Measurements from ENCODE around the gene C1QTNF12. TPM values are rescaled to one million over a fixed set of nuclear protein-coding genes. Genes with fewer than 3 reads are reported as not detected.

The C1QTNF12 gene
- total and polyA plus RNA-seq, 7 donors = 1.9 to 28.7 (median 17.6) TPM; not detected in 2

DNA sequence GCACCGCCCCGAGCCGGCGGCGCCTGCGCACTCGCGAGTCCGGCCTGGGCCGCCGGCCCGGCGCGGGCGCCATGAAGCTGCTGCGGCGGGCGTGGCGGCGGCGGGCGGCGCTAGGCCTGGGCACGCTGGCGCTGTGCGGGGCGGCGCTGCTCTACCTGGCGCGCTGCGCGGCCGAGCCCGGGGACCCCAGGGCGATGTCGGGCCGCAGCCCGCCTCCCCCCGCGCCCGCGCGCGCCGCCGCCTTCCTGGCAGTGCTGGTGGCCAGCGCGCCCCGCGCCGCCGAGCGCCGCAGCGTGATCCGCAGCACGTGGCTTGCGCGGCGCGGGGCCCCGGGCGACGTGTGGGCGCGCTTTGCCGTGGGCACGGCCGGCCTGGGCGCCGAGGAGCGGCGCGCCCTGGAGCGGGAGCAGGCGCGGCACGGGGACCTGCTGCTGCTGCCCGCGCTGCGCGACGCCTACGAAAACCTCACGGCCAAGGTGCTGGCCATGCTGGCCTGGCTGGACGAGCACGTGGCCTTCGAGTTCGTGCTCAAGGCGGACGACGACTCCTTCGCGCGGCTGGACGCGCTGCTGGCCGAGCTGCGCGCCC is 14.2 kb downstream of the C1QTNF12 start, which contains the start of gene B3GALT6:
B3GALT6 (plus strand) TSS at position 30 of the 588 bp plus-strand sequence; CDS start at position 72, 42 bp downstream.
- H3K27ac ChIP-seq = peak within 1 kb of the TSS; percentile 92 to 97 (median 96)
- H3K9me3 ChIP-seq = no peaks in the 10 kb centered on the region
- peak within 1 kb of the TSS; percentile 69 to 100 (median 96) for H3K4me3 ChIP-seq
- H3K27me3 ChIP-seq = peaks cover 0 to under 1% (median 0%) of the 10 kb centered on the region in 3 donors
- TF ChIP-seq EP300 (IDR thresholded peaks at IDR 0.05) = no peak
- no peak for TF ChIP-seq POLR2AphosphoS5 (IDR thresholded peaks at IDR 0.05)
- no peak for TF ChIP-seq POLR2A (IDR thresholded peaks at IDR 0.05)
- TF ChIP-seq, protein P1, sequence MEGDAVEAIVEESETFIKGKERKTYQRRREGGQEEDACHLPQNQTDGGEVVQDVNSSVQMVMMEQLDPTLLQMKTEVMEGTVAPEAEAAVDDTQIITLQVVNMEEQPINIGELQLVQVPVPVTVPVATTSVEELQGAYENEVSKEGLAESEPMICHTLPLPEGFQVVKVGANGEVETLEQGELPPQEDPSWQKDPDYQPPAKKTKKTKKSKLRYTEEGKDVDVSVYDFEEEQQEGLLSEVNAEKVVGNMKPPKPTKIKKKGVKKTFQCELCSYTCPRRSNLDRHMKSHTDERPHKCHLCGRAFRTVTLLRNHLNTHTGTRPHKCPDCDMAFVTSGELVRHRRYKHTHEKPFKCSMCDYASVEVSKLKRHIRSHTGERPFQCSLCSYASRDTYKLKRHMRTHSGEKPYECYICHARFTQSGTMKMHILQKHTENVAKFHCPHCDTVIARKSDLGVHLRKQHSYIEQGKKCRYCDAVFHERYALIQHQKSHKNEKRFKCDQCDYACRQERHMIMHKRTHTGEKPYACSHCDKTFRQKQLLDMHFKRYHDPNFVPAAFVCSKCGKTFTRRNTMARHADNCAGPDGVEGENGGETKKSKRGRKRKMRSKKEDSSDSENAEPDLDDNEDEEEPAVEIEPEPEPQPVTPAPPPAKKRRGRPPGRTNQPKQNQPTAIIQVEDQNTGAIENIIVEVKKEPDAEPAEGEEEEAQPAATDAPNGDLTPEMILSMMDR (IDR thresholded peaks at IDR 0.05) = no peak
- H3K4me1 ChIP-seq = peaks cover 0 to 55% (median 33%) of the 10 kb centered on the region in 4 donors
- 8 to 16% methylated on average over 100 of the region's 100 CpGs for WGBS, 2 donors
- H3K36me3 ChIP-seq = peaks cover 13 to 18% (median 15%) of the 10 kb centered on the region in 4 donors
- intact Hi-C loops (cut with DNase I) = loop anchor here (1.0 kb wide), 1 partner anchor 42 kb away; no protein-coding TSS in a partner anchor
- DNase-seq = no peak

- no peaks in the 10 kb centered on the region for H3K9me3 ChIP-seq
- H3K27ac ChIP-seq = peak within 1 kb of the TSS; percentile 92 to 97 (median 96)
- intact Hi-C loops (cut with DNase I) = loop anchor here (1.0 to 2.0 kb wide), 3 partner anchors 43 to 115 kb away; partner anchors contain the start of gene C1orf159
- TF ChIP-seq, protein P1 (IDR thresholded peaks at IDR 0.05) = no peak
- peak; percentile 50 to 82 (median 74) for TF ChIP-seq POLR2AphosphoS5 (IDR thresholded peaks at IDR 0.05)
- peak; percentile 18 to 47 for TF ChIP-seq POLR2A (IDR thresholded peaks at IDR 0.05)
- 0% methylated on average over 99 of the region's 99 CpGs for WGBS, 2 donors
- peaks cover 13 to 25% (median 22%) of the 10 kb centered on the region in 4 donors for H3K36me3 ChIP-seq
- H3K27me3 ChIP-seq = no peaks in the 10 kb centered on the region
- H3K4me1 ChIP-seq = peaks cover 0 to 50% (median 33%) of the 10 kb centered on the region in 4 donors
- peak within 1 kb of the TSS; percentile 69 to 100 (median 96) for H3K4me3 ChIP-seq
- DNase-seq = peak; percentile 98
Observed at GRCh38 chr1:1231400-1232207, 14.9 kb downstream of the C1QTNF12 start, which contains the start of gene SDF4. SDF4 (minus strand) TSS chr1:1232001; CDS start chr1:1228772, 3,229 bp downstream.

DNA sequence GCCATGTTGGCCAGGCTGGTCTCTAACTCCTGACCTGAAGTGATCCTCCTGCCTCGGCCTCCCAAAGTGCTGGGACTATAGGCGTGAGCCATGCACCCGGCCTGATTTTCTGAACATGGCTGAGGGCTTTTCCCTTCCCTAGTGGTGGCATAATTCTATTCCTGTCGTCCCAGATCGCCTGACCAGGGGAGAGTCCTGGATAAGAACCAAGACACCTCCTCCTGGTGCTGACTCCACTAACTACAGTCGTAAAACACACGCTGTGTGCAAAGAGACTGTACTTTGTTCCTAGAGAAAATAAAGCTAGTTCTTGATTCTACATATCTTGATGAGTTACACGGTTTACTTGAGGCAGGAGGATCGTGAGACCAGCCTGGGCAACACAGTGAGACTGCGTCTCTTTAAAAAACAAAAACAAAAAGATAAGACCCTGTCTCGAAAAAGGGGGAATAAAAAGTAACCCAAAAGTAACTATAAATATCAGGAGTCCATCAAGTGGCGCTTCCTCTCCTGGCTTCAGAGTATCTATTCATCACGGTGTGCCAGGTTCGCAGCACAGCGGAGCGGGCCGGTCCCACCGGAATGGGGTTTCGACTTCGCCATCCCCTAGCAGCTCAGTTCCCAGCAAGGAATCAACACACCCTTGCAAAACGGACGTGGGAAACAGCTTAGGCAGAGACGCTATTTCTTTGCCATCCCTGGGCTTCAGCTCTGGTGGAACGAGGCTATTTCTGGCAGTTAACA is 15.7 kb downstream of the C1QTNF12 start:
- Histone ChIP-seq H3K36me3 (peaks cover 13 to 33% (median 26%) of the 10 kb centered on the region in 4 donors), H3K4me3 (peak overlapping the region; percentile 69 to 100 (median 96)), H3K27me3 (no peaks in the 10 kb centered on the region), H3K27ac (peak overlapping the region; percentile 92 to 97 (median 96)), H3K9me3 (no peaks in the 10 kb centered on the region), H3K4me1 (peaks cover 0 to 50% (median 33%) of the 10 kb centered on the region in 4 donors)
- DNase-seq = no peak
- intact Hi-C loops (cut with DNase I) = loop anchor here (2.0 kb wide), 2 partner anchors 72 to 114 kb away; partner anchors contain the start of gene C1orf159
- WGBS, 2 donors = 4 to 16% methylated on average over 24 of the region's 24 CpGs
- TF ChIP-seq, protein P1 (IDR thresholded peaks at IDR 0.05) = no peak
- TF ChIP-seq POLR2AphosphoS5 (IDR thresholded peaks at IDR 0.05) = no peak
- TF ChIP-seq POLR2A (IDR thresholded peaks at IDR 0.05) = peak in 1 of 2 donors; percentile 10

DNA sequence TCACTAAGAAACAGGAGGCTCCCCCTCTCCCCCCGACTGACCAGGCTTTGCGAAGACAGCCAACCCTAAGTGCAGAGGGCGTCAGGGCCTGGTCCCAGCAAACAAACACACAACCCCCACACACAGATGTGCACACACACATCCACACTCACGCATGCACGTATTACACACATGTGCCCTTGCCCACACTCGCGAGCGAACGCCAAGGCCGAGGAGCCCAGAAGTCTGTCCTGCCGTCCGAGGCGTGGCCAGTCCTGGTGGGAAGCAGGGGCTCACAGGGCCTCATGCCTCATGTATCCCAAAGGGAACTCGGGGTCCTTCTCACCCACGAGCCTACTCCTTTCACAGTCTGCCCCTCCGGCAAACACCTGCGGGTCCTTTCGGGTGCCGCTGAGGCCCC is 16.8 kb downstream of the C1QTNF12 start:
- DNase-seq = no peak
- 89 to 91% methylated on average over 19 of the region's 19 CpGs for WGBS, 2 donors
- intact Hi-C loops (cut with DNase I) = loop anchor here (2.0 kb wide), 2 partner anchors 71 to 113 kb away; partner anchors contain the start of gene C1orf159
- no peak overlapping the region for H3K27ac ChIP-seq
- H3K4me1 ChIP-seq = peaks cover 0 to 50% (median 33%) of the 10 kb centered on the region in 4 donors
- peaks cover 13 to 43% (median 31%) of the 10 kb centered on the region in 4 donors for H3K36me3 ChIP-seq
- H3K4me3 ChIP-seq = peak overlapping the region in 1 of 4 donors; percentile 99
- no peaks in the 10 kb centered on the region for H3K27me3 ChIP-seq
- no peak for TF ChIP-seq POLR2A (IDR thresholded peaks at IDR 0.05)
- TF ChIP-seq EP300 (IDR thresholded peaks at IDR 0.05) = no peak
- TF ChIP-seq, protein P1 (IDR thresholded peaks at IDR 0.05) = no peak
- TF ChIP-seq POLR2AphosphoS5 (IDR thresholded peaks at IDR 0.05) = no peak
- H3K9me3 ChIP-seq = no peaks in the 10 kb centered on the region

Measured in sigmoid colon (tissue), 7 donors.